NCI-H146 (cell line): ENCODE data around the gene GFOD2.
"Not testable (repeated sequence)": the region's sequence is repeated elsewhere in the genome, so short reads cannot be mapped to it uniquely, and the experiment has no call there.

Source experiments
- DNase-seq: peaks from one replicate; lab custom pipeline; 2025; lab: John Stamatoyannopoulos, UW

The GFOD2 gene

DNA sequence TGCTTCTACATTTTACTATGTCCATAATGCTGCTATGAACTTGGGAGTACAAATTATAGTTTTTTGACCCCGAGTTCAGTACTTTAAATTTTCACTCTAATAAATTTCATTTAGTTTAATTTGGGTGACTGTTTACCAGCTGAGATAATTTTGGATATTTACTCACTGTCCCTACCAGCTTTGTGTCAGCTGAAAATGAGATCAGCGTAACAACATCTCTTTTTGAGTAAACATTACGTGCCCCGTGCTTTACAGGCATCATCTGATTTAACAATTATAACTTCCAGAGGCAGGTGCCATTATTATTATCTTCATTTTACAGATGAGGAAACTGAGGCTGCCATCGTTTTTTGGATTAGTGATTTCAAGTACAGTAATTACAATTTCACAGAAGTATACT lies 15.0 kb downstream of the GFOD2 start:
- no peak for DNase-seq

DNA sequence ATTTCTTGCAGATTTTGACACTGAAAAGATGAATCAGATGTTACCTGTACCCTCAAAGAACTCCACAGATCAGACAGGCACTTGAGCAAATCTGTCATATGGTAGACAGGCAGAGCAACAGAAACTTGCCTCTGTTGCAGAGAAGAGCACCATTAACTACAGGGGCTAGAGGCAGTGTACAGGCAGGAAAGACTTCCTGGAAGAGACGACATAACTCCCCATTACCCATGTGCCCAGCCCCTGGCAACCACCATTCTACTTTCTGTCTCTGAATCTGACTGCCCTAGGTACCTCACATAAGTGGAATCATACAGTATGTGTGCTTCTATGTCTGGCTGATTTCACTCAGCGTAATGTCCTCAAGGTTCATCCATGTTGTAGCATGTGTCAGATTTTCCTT lies 15.5 kb downstream of the GFOD2 start:
- no peak for DNase-seq

DNA sequence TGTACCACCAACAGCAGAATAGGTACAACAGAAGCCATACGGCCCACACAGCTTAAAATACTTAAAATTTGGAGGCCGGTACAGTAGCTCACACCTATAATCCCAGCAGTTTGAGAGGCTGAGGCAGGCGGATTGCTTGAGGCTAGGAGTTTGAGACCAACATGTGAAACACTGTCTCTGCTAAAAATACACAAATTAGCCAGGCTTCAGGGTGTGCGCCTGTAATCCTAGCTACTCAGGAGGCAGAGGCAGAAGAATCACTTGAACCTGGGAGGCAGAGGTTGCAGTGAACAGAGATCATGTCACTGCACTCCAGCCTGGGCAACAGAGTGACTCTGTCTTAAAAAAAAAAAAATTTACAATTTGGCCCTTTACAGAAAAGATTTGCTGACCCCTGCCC lies 17.0 kb downstream of the GFOD2 start:
- DNase-seq = no peak

DNA sequence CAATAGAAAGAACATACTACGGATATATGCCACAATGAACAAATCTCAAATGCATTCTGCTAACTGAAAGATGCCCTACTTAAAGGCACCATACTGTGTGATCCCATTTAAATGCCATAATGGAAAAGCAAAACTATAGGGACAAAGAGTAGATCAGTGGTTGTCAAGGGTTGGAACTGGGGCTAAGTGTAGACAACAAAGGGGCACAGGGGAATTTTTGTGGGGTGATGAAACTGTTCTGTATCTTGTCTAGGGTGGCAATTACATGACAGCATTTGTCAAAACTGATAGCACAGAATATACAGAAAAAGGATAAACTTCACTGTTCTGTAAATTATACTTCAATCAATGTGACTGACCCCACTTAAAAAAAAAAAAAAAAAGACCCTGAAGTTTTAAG lies 17.7 kb downstream of the GFOD2 start:
- no peak for DNase-seq

DNA sequence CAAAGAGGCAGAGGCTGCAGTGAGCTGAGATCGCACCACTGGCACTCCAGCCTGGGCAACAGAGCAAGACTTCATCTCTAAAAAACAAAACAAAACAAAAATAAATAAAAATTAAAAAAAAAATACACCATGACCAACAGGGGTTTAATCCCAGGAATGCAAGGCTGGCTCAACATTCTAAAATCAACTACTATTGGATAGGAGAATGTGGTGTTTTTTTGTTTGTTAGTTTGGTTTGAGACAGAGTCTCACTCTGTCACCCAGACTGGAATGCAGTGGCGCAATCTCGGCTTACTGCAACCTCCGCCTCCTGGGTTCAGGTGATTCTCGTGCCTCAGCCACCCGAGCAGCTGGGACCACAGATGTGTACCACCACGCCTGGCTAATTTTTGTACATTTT lies 19.9 kb downstream of the GFOD2 start:
- no peak for DNase-seq

DNA sequence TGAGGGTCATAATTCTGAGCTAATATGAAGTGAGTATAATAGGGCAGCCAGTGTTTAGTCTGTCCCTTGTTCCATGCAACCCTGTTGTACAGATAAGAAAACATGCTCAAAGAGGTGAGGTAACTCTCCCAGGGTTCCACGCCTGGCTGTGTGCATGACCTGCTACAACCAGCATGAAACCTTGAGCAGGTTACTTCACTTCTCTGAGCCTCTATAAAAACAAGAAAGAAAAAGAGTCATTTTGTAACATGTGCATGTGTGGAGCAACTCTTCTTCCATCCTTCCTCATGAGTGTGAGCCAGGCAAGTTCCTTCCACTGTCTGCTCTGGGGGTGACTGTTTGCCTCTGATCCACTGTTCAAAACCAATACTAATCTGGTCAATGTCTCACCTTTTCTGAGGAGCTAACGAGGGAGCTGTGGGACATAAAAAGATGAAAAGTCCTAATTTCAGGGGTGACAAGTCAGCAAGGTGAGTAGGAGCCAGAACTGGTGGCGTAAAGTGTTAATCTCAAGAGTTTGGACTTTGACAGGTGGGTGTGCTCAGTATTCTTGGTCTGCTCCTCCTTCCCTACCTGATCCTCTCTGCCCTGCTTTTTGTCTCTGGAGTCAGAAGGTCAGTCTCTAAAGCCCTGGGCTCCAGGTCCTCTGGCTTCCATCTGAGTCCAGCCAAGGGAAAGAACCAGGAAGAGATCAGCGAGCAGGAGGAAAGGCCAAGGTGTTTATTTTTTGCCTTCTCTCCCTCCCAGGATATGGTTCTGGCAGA lies 21.5 kb downstream of the GFOD2 start:
- DNase-seq = no peak

DNA sequence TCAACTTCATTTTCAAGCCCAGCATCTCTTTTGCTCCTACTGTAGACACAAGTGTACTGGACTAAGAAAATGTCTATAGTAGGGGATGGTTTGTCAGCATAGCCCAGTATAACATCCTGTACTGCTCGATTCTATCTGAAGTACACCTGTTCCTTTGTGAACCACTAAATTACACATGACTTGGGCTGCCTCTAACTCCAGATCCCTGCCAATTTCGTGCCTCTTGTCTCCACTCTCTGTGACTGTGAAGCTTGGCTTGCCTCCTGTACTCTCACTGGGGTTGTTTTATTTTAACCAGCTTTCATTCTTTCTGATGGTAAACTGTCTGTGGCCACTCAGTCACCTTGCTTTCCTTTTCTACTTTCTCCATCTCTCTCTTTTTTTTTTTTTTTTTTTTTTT lies 24.5 kb downstream of the GFOD2 start:
- DNase-seq = no peak

DNA sequence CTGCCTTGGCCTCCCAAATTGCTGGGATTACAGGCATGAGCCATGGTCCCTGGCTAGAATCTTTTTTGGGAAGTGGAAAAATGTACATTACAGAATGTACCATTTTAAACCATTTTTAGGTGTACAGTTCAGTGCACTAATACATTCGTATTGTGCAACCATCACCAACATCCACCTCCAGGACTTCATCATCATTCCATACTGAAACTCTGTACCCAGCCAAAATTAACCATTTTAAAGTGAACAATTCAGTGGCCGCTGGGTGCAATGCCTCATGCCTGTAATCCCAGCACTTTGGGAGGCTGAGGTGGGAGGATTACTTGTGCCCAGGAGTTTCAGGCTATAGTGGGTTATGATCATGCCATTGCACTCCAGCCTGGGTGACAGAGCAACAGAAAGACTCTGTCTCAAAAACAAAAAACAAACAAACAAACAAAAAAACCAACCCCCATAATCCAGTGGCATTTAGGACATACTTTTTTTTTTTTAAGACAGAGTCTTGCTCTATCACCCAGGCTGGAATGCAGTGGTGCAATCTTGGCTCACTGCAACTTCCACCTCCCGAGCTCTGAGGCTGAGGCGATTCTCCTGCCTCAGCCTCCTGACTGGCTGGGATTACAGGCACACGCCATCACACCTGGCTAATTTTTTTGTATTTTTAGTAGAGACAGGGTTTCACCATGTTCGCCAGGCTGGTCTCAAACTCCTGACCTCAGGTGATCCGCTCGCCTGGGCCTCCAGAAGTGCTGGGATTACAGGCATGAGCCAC lies 25.4 kb downstream of the GFOD2 start:
- DNase-seq = not testable (repeated sequence)

DNA sequence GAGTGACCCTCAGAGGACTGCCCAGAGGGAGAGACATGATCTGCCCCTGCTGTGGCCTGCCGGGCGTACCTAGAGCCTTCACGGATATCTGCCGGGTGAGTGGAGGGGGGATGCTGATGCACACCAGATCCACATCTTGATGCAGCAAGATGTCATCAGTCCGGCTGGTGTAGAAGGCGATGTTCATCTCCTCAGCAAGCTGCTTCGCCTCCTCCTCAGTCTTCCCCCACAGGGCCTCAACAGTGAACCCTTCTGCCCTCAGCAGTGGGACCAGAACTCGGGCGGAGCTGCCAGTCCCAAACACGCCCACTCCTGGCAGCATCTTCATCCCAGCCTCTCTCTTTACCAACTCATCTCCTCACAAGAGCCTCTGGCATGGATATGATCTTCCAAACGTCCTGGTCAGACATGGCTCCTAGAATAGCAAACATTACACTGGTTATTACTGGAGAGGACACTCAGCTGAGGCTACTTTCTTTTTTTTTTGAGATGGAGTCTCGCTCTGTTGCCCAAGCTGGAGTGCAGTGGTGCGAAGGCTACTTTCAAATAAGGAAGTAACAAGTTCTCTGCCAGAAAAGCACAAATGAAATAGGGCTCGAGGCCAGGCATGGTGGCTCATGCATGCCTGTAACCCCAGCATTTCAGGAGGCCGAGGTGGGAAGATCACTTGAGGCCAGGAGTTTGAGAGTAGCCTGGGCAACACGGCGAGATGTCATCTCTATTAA lies 33.6 kb downstream of the GFOD2 start:
- DNase-seq = no peak

DNA sequence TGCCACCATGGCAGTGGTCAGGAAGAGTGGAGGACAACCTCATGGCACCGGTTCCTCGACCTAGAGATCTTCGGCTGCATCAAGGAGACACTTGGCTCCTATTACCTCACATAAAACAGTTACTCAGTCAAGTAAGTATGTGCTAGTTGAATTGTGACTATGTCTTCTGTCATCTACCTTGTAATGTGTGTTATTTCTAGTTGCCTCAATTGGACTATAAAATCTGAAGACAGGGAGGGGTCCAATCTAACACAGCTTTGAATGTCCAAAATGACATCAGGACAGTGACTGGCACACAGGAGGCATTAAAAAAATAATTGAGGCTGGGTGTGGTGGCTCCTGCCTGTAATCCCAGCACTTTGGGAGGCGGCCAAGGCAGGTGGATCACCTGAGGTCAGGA lies 35.3 kb downstream of the GFOD2 start:
- DNase-seq = no peak

DNA sequence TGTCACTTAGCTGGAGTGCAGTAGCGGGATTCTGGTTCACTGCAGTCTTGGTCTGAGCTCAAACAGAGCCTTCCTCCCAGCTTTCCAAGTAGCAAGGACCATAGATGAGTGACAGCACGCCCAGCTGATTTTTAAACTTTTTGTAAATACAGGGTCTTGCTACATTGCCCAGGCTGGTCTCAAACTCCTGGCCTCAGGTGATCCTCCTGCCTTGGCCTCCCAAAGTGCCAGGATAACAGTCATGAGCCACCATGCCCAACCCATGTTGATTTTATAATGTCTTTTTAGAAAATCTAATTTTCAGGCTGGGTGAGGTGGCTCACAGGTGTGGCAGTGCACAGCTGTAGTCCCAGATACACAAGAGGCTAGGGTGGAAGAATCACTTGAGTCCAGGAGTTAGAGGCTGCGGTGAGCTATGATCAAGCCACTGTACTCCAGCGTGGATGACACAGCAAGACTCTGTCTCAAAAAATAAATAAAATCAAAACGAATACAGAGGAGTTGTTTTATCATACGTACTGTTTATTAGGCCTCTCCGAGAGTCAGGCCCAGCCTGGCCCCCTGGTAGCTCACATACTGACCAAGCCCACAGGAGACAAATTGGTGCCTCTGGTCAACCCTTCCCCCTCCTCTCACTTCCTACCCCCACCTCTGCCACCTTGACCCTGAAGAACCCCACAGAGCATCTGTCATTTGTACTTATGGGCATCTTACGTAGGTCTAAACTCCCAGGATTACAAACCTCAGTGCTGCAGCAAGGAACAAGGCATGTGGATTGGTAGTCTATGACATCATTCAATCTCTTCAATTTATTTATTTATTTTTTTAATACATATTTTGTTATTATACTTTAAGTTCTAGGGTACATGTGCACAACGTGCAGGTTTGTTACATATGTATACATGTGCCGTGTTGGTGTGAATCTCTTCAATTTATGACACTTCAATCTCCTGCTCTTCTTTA lies 38.9 kb downstream of the GFOD2 start:
- no peak for DNase-seq

DNA sequence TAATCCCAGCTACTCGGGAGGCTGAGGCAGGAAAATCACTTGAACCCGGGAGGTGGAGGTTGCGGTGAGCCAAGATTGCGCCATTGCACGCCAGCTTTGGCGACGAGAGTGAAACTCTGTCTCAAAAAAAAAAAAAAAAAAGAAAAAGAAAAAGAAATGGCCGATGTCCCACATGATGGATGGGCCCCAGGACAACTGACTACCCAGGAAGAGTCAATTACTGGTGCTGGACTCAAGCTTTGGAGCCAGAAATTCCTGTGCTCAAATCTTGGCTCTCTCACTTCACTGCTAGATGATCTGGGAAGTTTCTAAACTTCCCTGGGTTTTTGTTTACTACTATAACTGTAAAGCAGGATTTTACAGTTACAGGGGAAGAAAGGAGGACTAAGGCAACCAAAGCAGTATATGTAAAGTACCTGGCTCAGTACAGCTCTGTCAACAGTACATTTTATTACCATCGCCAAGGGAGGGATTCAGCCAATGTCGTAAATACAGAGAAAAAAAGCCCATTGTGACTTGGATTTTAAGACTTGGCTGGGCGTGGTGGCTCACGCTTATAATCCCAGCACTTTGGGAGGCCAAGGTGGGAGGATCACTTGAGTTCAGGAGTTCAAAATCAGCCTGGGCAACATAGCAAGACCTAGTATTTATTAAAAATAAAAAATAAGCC lies 40.6 kb downstream of the GFOD2 start:
- DNase-seq = no peak

DNA sequence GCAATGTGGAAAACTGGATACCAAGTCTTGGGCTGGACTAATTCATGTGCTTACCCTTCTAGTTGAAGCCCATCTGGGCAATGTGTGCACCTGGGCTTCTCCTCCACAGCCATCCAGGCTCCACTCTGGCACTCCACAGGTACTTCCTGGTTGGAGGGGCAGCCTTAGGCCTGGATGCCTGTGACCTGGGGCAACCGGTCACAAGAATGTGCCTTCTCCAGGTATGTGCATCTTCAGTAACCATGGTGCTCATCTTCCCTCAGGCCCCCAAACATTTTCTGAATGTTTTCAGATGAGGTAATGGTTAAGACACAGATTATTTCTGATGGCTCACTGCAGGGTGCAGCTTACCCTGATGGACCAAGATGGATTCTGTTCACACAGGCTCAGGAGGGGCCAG lies 41.4 kb downstream of the GFOD2 start:
- DNase-seq = no peak

DNA sequence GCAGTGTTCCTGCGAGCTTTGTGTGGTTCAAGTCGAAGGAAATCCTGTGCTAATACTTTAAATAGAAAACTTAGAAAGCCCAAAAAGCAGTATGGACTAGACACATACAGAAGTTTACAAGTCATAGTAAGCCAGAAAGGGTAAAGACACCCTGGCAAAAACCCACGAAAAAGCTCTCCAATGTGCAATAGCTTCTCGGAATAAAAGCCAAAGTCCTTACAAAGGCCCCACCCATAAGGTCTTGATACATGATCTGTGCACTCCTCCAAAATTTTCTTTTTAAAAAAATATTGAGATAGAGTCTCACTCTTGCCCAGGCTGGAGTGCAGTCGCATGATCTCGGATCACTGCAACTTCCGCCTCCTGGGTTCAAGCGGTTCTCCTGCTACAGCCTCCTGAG lies 42.2 kb downstream of the GFOD2 start:
- DNase-seq = no peak

DNA sequence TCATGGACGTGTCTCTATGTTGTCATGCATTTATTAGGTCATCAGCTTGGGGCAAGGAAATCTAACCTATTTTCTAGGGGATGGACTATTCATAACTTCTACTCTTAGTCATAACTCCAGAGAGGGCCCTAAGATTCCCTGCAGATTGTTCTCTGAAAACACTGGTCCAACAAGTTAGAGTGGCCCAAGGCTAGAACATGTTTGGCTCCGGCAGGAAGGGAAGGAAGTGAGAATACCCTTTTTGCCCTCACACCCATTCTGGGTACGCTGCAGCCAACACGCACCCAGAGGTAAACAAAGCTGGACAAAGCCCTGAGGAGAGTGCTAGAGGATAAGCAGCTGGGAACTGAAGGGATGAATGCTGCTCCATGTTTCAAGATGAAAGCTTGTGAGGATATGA lies 42.6 kb downstream of the GFOD2 start:
- no peak for DNase-seq

DNA sequence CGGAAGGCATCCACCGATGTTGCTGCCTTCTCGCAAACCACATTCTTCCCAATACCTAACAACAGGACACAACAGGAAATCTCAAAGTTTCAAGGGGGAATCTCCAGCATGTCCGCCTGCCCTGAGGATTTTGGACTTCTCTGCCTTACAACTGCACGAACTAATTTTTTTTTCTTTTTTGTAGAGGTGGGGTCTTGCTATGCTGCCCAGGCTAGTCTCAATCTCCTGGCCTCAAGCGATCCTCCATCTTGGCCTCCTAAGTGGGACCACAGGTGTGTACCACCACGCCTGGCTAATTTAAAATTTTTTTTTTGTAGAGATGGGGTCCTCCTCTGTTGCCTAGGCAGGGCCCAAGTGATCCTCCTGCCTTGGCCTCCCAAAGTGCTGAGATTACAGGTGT lies 43.1 kb downstream of the GFOD2 start:
- no peak for DNase-seq

DNA sequence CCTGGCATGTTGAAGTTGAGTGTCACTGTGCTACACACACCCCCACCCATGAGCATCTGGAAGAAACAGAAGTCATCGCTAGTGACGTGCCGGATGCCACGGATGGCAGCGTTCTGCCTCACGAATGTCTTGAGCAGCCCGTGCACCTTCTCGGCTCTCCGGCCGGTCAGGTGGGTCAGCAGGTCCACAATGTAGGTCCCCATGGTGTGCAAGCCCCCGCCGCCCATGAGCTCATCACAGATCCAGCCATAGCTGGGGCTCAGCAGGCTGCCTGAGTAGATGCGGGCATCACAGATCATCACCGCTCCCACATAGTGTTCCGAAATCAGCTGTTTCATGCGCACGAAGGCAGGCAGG lies 43.6 kb downstream of the GFOD2 start:
- DNase-seq = no peak

DNA sequence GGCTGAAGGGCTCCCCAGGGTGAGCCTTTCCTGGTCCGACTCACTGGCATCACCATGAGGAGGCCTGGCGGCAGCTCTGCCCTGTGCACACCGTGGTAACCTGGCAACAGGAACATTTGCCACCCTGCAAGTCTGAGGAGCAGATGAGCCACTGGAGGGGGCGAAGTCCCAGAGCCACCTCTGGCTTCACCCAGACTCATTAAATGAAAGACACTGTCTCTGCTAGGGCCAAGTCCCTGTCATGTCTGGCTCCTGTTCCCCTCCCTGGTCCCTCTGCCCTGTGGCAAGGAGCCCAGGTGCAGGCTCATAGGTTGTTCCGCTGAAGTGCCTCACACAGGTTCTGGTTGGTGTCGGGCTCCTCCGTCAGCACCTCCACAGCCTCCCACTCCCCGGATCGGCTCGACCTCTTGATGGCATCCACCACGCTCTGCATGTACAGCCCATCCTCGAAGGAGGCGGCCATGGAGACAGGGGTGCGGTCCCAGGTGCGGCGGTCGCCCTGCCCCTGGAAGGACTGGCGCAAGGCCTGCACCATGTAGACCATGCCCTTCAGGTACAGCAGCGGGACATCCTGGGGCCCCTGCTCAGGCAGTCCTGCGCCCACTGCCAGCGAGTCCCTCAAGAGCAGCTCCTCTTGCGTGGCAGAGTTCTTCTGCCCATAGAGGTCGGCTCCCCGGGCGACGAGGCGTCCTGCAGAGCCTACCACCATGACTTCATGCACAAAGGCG lies 44.1 kb downstream of the GFOD2 start:
- no peak for DNase-seq

DNA sequence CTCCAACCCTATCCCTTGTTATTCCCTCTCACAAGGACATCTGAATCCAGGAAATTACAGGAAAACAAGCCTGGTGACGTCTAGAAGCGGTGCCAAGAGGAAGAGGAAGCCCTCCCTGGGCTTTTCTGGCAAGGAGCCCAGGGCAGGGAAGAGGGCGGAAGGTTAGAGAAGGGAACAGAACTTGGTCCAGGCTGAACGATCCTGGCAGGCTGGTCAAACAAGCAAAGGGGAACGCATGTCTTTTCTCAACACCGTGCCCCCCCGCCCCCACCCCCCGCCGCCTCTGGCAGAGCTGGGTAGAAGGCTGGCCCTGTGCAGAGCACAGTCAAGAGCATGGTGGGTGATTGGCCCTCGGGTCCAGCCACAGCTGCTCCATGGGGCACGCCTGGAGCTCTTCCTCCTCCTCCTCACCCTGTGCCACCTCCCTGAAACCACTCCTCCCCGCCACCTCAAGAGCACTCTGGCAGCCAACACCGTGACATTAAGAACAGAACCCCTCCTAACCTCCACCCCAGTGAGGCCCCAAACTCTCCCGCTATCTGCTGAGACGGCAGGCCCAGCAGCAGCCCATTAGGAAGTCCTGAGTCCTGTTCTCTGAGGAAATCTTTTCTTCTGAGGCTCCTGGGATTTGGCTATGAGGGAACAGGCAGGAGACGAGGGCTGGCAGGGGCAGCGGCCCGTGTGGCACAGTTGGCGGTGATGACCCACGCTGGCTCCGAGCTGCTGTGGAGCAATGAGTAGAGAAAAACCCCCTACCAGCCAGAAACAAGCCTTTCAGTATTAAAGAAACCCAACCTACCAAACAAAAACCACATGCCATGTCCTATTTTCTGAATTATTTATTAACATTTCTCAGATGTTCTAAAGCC lies 45.2 kb downstream of the GFOD2 start:
- DNase-seq = no peak
